Measurements from ENCODE around the gene SLC44A1. TPM values are rescaled to one million over a fixed set of nuclear protein-coding genes. Genes with fewer than 3 reads are reported as not detected.

The SLC44A1 gene
- polyA plus RNA-seq, 1 of the 3 experiments (the other 2 are of a cell fraction) = 4.5 TPM

DNA sequence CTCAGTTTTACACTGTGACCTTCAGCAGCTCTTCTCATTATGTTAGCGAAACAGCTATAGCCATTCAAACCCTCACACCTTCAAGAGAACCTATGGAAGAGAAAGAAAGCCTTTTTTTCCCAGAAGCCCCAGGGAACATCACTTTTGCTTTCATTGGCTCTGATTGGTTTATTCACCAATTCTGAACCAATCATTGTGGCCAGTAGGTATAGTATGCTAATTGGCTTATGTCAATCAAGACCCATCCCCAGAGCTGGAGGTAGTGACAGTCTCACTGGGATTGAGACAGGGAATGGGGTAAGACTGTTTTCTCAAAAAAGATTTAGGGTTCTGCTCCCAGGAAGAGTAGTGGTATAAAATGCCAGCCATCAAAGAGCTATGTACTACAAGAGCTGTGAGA is 129.3 kb downstream of the SLC44A1 start:
- no peaks in the 10 kb centered on the region for H3K79me2 ChIP-seq (ENCODE audit: insufficient read depth)
- ChIA-PET CTCF (interaction anchor here (0.9 to 1.0 kb wide), 2 partner anchors 9 to 41 kb away, joined by 3 read pairs; no protein-coding TSS in a partner anchor), POLR2A (no interaction called here)
- H3K36me3 ChIP-seq (replicated peaks in 1 of 2; ENCODE audit: control insufficient read depth in 1 of 2, insufficient read depth in 2 of 2, low read length in 1 of 2) = peaks cover 0 to 10% of the 10 kb centered on the region in 2 experiments
- no peak overlapping the region for H3K4me2 ChIP-seq
- no peak for DNase-seq
- no peaks in the 10 kb centered on the region for H3K9me3 ChIP-seq
- H3K4me1 ChIP-seq (ENCODE audit: control insufficient read depth in 1 of 2, insufficient read depth in 2 of 2, low read depth in 1 of 2, low read length in 1 of 2) = no peaks in the 10 kb centered on the region
- WGBS (ENCODE audit: low lambda C conversion rate) = 100% methylated on average over 1 of the region's 1 CpG
- no peak overlapping the region for H3K4me3 ChIP-seq (ENCODE audit: low read depth in 2 of 2, low read length in 1 of 2)
- TF ChIP-seq MEF2A (IDR thresholded peaks at IDR 0.05; ENCODE audit: borderline replicate concordance, low read depth) (no peak), RFX5 (IDR thresholded peaks at IDR 0.05; ENCODE audit: low read length) (no peak), POLR2AphosphoS5 (IDR thresholded peaks at IDR 0.05; ENCODE audit: low read depth, low read length) (no peak), SIN3A (IDR thresholded peaks at IDR 0.05; ENCODE audit: borderline replicate concordance, low read depth, low read length) (no peak), ZBTB33 (IDR thresholded peaks at IDR 0.05; ENCODE audit: borderline replicate concordance, low read depth) (no peak), NRF1 (IDR thresholded peaks at IDR 0.05; ENCODE audit: low read depth, low read length) (no peak), FOXJ3 (CRISPR knock-in tag; IDR thresholded peaks at IDR 0.05) (no peak), EZH2phosphoT487 (IDR thresholded peaks at IDR 0.05; ENCODE audit: borderline replicate concordance, low read depth) (no peak)
- TF ChIP-seq, protein P1, sequence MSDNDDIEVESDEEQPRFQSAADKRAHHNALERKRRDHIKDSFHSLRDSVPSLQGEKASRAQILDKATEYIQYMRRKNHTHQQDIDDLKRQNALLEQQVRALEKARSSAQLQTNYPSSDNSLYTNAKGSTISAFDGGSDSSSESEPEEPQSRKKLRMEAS (IDR thresholded peaks at IDR 0.05; ENCODE audit: low read depth) = no peak
- TF ChIP-seq, protein P2, sequence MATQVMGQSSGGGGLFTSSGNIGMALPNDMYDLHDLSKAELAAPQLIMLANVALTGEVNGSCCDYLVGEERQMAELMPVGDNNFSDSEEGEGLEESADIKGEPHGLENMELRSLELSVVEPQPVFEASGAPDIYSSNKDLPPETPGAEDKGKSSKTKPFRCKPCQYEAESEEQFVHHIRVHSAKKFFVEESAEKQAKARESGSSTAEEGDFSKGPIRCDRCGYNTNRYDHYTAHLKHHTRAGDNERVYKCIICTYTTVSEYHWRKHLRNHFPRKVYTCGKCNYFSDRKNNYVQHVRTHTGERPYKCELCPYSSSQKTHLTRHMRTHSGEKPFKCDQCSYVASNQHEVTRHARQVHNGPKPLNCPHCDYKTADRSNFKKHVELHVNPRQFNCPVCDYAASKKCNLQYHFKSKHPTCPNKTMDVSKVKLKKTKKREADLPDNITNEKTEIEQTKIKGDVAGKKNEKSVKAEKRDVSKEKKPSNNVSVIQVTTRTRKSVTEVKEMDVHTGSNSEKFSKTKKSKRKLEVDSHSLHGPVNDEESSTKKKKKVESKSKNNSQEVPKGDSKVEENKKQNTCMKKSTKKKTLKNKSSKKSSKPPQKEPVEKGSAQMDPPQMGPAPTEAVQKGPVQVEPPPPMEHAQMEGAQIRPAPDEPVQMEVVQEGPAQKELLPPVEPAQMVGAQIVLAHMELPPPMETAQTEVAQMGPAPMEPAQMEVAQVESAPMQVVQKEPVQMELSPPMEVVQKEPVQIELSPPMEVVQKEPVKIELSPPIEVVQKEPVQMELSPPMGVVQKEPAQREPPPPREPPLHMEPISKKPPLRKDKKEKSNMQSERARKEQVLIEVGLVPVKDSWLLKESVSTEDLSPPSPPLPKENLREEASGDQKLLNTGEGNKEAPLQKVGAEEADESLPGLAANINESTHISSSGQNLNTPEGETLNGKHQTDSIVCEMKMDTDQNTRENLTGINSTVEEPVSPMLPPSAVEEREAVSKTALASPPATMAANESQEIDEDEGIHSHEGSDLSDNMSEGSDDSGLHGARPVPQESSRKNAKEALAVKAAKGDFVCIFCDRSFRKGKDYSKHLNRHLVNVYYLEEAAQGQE (IDR thresholded peaks at IDR 0.05; ENCODE audit: low read depth, low read length) = no peak
- H3K27me3 ChIP-seq (ENCODE audit: insufficient read depth) = no peaks in the 10 kb centered on the region
- no peaks in the 10 kb centered on the region for H3F3A ChIP-seq (replicated peaks; ENCODE audit: insufficient read depth)
- H2AFZ ChIP-seq (ENCODE audit: low read depth) = no peak overlapping the region
- no peaks in the 10 kb centered on the region for H4K20me1 ChIP-seq (ENCODE audit: insufficient read depth)
- H3K27ac ChIP-seq (ENCODE audit: low read depth in 2 of 2, low read length in 1 of 2) = no peak overlapping the region
- no peak overlapping the region for H3K9ac ChIP-seq
- H3K9me2 ChIP-seq = no peaks in the 10 kb centered on the region

GRCh38 chr9:105375323-105375722 is 130.9 kb downstream of the SLC44A1 start:
- Histone ChIP-seq H3K79me2 (ENCODE audit: insufficient read depth) (no peaks in the 10 kb centered on the region), H3K4me3 (ENCODE audit: low read depth in 2 of 2, low read length in 1 of 2) (no peak overlapping the region), H3K27me3 (ENCODE audit: insufficient read depth) (no peaks in the 10 kb centered on the region), H3K9me2 (no peaks in the 10 kb centered on the region), H3K9ac (no peak overlapping the region), H3K27ac (ENCODE audit: low read depth in 2 of 2, low read length in 1 of 2) (no peak overlapping the region), H3F3A (replicated peaks; ENCODE audit: insufficient read depth) (no peaks in the 10 kb centered on the region), H3K36me3 (replicated peaks in 1 of 2; ENCODE audit: control insufficient read depth in 1 of 2, insufficient read depth in 2 of 2, low read length in 1 of 2) (peaks cover 0 to 15% of the 10 kb centered on the region in 2 experiments), H3K9me3 (no peaks in the 10 kb centered on the region), H3K4me1 (ENCODE audit: control insufficient read depth in 1 of 2, insufficient read depth in 2 of 2, low read depth in 1 of 2, low read length in 1 of 2) (no peaks in the 10 kb centered on the region), H3K4me2 (no peak overlapping the region), H2AFZ (ENCODE audit: low read depth) (no peak overlapping the region), H4K20me1 (ENCODE audit: insufficient read depth) (no peaks in the 10 kb centered on the region)
- ChIA-PET POLR2A (no interaction called here), CTCF (no interaction called here)
- 95% methylated on average over 4 of the region's 4 CpGs for WGBS (ENCODE audit: low lambda C conversion rate)
- no peak for DNase-seq
- no peak for TF ChIP-seq MXI1 (IDR thresholded peaks at IDR 0.05; ENCODE audit: low read depth, low read length)
- TF ChIP-seq, protein P1 (IDR thresholded peaks at IDR 0.05; ENCODE audit: low read depth) = no peak
- no peak for TF ChIP-seq SIN3A (IDR thresholded peaks at IDR 0.05; ENCODE audit: borderline replicate concordance, low read depth, low read length)
- no peak for TF ChIP-seq POLR2AphosphoS5 (IDR thresholded peaks at IDR 0.05; ENCODE audit: low read depth, low read length)
- no peak for TF ChIP-seq YY1 (IDR thresholded peaks at IDR 0.05; ENCODE audit: low read depth)
- no peak for TF ChIP-seq TAF1 (IDR thresholded peaks at IDR 0.05; ENCODE audit: borderline replicate concordance, low read depth, low read length)
- TF ChIP-seq FOXM1 (IDR thresholded peaks at IDR 0.05; ENCODE audit: low read depth) = no peak
- no peak for TF ChIP-seq NFIC (IDR thresholded peaks at IDR 0.05; ENCODE audit: borderline replicate concordance)
- TF ChIP-seq RFX5 (IDR thresholded peaks at IDR 0.05; ENCODE audit: low read length) = no peak
- no peak for TF ChIP-seq CHD2 (IDR thresholded peaks at IDR 0.05; ENCODE audit: low read length, partially characterized antibody)
- TF ChIP-seq RCOR1 (IDR thresholded peaks at IDR 0.05; ENCODE audit: low read length) = no peak
- no peak for TF ChIP-seq USF2 (IDR thresholded peaks at IDR 0.05; ENCODE audit: borderline replicate concordance, low read depth, low read length)
- TF ChIP-seq ZBTB33 (IDR thresholded peaks at IDR 0.05; ENCODE audit: borderline replicate concordance, low read depth) = no peak
